GM13976 (cell line): Measurements from ENCODE around the gene ASPA.

Source experiments
- DNase-seq: peaks from one replicate; pipeline ENCODE4 v3.0.0; 2012; ENCODE audit warnings: low spot score
- in situ Hi-C: fragments of 300-500 bp; cut with MboI; formaldehyde crosslinking; loops from one replicate; pipeline ENCODE4 v1.12.0; 2022; ENCODE audit warnings: low sequenced_read_pairs, mixed read lengths, inconsistent platforms; ENCODE audit not compliant: unreplicated experiment
- TF ChIP-seq, protein P1 (sequence below): IDR thresholded peaks from 2 replicates; pipeline ENCODE4 v1.5.1; 2012; ENCODE audit warnings: borderline replicate concordance, mild to moderate bottlenecking; ENCODE audit not compliant: insufficient read depth; ENCODE audit errors: extremely low read depth, missing control alignments, control extremely low read depth

Gene ASPA

GRCh38 chr17:3536716-3537115 lies 60.9 kb downstream of the ASPA start:
- TF ChIP-seq, protein P1, sequence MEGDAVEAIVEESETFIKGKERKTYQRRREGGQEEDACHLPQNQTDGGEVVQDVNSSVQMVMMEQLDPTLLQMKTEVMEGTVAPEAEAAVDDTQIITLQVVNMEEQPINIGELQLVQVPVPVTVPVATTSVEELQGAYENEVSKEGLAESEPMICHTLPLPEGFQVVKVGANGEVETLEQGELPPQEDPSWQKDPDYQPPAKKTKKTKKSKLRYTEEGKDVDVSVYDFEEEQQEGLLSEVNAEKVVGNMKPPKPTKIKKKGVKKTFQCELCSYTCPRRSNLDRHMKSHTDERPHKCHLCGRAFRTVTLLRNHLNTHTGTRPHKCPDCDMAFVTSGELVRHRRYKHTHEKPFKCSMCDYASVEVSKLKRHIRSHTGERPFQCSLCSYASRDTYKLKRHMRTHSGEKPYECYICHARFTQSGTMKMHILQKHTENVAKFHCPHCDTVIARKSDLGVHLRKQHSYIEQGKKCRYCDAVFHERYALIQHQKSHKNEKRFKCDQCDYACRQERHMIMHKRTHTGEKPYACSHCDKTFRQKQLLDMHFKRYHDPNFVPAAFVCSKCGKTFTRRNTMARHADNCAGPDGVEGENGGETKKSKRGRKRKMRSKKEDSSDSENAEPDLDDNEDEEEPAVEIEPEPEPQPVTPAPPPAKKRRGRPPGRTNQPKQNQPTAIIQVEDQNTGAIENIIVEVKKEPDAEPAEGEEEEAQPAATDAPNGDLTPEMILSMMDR: no peak
- in situ Hi-C loops: no loop called here

DNA sequence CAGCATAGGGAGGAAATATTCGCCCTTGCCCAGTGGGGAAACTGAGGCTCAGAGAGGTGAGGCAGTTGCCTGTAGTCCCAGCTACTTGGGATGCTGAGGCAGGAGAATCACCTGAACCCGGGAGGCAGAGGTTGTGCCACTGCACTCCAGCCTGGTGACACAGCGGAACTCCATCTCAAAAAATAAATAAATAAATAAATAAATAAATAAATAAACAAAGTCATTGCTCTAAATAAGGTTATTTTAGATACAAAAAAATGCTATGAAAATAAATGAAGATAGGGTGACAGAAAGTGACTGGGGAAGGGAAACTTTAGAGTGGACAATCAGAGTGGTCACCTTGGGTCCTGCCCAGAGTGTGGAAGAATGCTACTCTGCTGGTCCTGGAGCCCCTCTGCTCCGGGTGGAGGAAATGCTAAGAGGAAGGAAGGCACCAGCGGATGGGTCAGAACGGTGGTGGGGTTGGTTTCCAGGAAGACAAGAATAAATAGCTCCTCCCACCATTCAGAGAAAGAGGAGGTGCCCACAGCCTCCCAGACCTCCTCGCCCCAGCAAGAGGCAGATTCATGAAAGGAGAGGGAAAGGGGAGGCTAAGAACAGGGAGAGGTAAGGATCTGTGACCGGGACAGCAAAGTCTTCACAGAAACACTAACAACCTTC lies 64.2 kb downstream of the ASPA start:
- no peak for DNase-seq
- TF ChIP-seq, protein P1: no peak
- in situ Hi-C loops: no loop called here

More at GRCh38 chr17:3536716-3537115, 60.9 kb downstream of the ASPA start:
- DNase-seq: no peak

GRCh38 chr17:3542410-3543088 lies 66.8 kb downstream of the ASPA start:
- in situ Hi-C loops: no loop called here
- TF ChIP-seq, protein P1: no peak
- no peak for DNase-seq

- DNase-seq: no peak
- in situ Hi-C loops: no loop called here
- TF ChIP-seq, protein P1: no peak
Observed at GRCh38 chr17:3543453-3543852, 67.7 kb downstream of the ASPA start.

DNA sequence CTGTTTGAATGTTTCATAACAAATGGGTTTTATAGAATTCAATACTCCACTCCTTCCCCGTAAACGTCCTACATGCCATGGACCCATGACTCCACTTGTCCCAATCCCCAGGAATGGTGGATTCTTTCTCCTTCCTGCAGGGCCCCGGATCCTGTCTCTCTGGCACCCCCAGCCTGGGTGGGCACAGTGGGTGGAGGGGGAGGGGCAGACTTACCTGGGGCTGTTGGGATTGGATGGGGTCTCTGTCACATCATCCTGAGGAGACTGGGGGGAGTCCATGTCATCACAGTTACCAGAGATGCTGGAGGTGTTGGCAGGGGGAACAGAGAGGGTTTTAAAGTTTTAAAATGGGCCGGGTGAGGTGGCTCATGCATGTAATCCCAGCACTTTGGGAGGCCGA lies 68.6 kb downstream of the ASPA start:
- in situ Hi-C loops: no loop called here
- no peak for DNase-seq
- TF ChIP-seq, protein P1: no peak

DNA sequence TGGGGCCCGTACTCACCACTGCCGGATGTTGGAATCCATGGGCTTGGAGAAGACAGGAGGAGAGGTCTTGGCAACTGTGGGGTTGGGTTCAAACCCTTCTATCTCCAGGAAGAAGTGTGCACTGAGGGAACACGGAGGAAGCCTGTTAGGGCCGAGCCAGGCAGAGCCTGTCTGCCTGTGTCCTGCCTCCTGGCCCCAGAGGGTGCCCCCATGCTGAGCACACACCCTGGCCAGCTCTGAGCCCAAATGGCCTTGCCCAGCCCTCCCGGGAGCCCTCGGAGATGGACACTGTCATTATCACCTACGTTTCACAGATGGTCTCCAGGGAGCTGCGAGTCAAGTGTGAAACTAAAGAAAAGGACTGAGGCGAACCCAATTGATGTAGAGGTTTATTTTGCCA lies 69.4 kb downstream of the ASPA start:
- no peak for DNase-seq
- TF ChIP-seq, protein P1: no peak

More for the DNA sequence above, 69.4 kb downstream of the ASPA start:
- in situ Hi-C loops: no loop called here
